ENCODE data around the gene MARK3.

Gene MARK3

GRCh38 chr14:103531421-103532215 is 146.4 kb downstream of the MARK3 start:
- ChIA-PET CTCF (interaction anchor here (1.6 kb wide), 1 partner anchor 13 kb away, joined by 6 read pairs; no protein-coding TSS in a partner anchor), POLR2A (interaction anchor here (7.7 kb wide), 1 partner anchor 11 kb away, joined by 83 read pairs; the partner anchor contains the start of gene CKB)

GRCh38 chr14:103532216-103533136 is 147.3 kb downstream of the MARK3 start:
- TF ChIP-seq BHLHE40 (IDR thresholded peaks at IDR 0.05; ENCODE audit: borderline replicate concordance): no peak
- no peak for TF ChIP-seq SUZ12 (IDR thresholded peaks at IDR 0.05)
- TF ChIP-seq ZNF384 (IDR thresholded peaks at IDR 0.05): no peak
- no peak for TF ChIP-seq L3MBTL2 (conservative IDR thresholded peaks at IDR 0.05)
- TF ChIP-seq TARDBP (IDR thresholded peaks at IDR 0.05): no peak
- TF ChIP-seq NFRKB (IDR thresholded peaks at IDR 0.05): no peak
- no peak for TF ChIP-seq HDGF (IDR thresholded peaks at IDR 0.05; ENCODE audit: borderline replicate concordance)
- CTCF ChIA-PET: interaction anchor here (0.6 kb wide), 1 partner anchor 354 kb away, joined by 3 read pairs; no protein-coding TSS in a partner anchor
- DNase-seq (ENCODE audit: extremely low spot score): no peak
- POLR2A ChIA-PET: interaction anchor here (1.0 to 7.7 kb wide), 2 partner anchors 12 to 27 kb away, joined by 3 to 83 read pairs; partner anchors contain the start of gene CKB

More at GRCh38 chr14:103531421-103532215, 146.4 kb downstream of the MARK3 start:
- DNase-seq (ENCODE audit: extremely low spot score): no peak
- no peak for TF ChIP-seq FOXK2 (IDR thresholded peaks at IDR 0.05)
- TF ChIP-seq HDGF (IDR thresholded peaks at IDR 0.05; ENCODE audit: borderline replicate concordance): no peak
- TF ChIP-seq LEF1 (IDR thresholded peaks at IDR 0.05; ENCODE audit: borderline replicate concordance): no peak
- TF ChIP-seq ARNT (IDR thresholded peaks at IDR 0.05): no peak
- no peak for TF ChIP-seq L3MBTL2 (conservative IDR thresholded peaks at IDR 0.05)
- no peak for TF ChIP-seq SUZ12 (IDR thresholded peaks at IDR 0.05)
- TF ChIP-seq CTBP1 (IDR thresholded peaks at IDR 0.05; ENCODE audit: borderline replicate concordance): no peak
- no peak for TF ChIP-seq ELF4 (IDR thresholded peaks at IDR 0.05)
- TF ChIP-seq FOXA1 (IDR thresholded peaks at IDR 0.05): no peak
- TF ChIP-seq FOXM1 (IDR thresholded peaks at IDR 0.05; ENCODE audit: borderline replicate concordance): no peak
- no peak for TF ChIP-seq PKNOX1 (IDR thresholded peaks at IDR 0.05)
- no peak for TF ChIP-seq ZNF384 (IDR thresholded peaks at IDR 0.05)
- no peak for TF ChIP-seq SP1 (IDR thresholded peaks at IDR 0.05)
- TF ChIP-seq TARDBP (IDR thresholded peaks at IDR 0.05): no peak
- TF ChIP-seq NFRKB (IDR thresholded peaks at IDR 0.05): no peak
- TF ChIP-seq BHLHE40 (IDR thresholded peaks at IDR 0.05; ENCODE audit: borderline replicate concordance): no peak

GRCh38 chr14:103533137-103533998 is 148.2 kb downstream of the MARK3 start:
- no peak for DNase-seq (ENCODE audit: extremely low spot score)
- TF ChIP-seq ZNF384 (IDR thresholded peaks at IDR 0.05) (no peak), HDGF (IDR thresholded peaks at IDR 0.05; ENCODE audit: borderline replicate concordance) (no peak), TARDBP (IDR thresholded peaks at IDR 0.05) (no peak), LEF1 (IDR thresholded peaks at IDR 0.05; ENCODE audit: borderline replicate concordance) (no peak), L3MBTL2 (conservative IDR thresholded peaks at IDR 0.05) (no peak), BHLHE40 (IDR thresholded peaks at IDR 0.05; ENCODE audit: borderline replicate concordance) (no peak), FOXM1 (IDR thresholded peaks at IDR 0.05; ENCODE audit: borderline replicate concordance) (no peak), ARNT (IDR thresholded peaks at IDR 0.05) (no peak), CTBP1 (IDR thresholded peaks at IDR 0.05; ENCODE audit: borderline replicate concordance) (no peak), SUZ12 (IDR thresholded peaks at IDR 0.05) (no peak), FOXK2 (IDR thresholded peaks at IDR 0.05) (no peak), PKNOX1 (IDR thresholded peaks at IDR 0.05) (no peak), FOXA1 (IDR thresholded peaks at IDR 0.05) (no peak), NFRKB (IDR thresholded peaks at IDR 0.05) (no peak), ELF4 (IDR thresholded peaks at IDR 0.05) (no peak), SP1 (IDR thresholded peaks at IDR 0.05) (no peak)
- CTCF ChIA-PET: interaction anchor here (0.5 to 1.0 kb wide), 3 partner anchors 86 to 839 kb away, joined by 3 to 4 read pairs (median 3); no protein-coding TSS in a partner anchor
- POLR2A ChIA-PET: interaction anchor here (1.0 to 7.7 kb wide), 2 partner anchors 13 to 26 kb away, joined by 3 to 83 read pairs; partner anchors contain the start of gene CKB

GRCh38 chr14:103533999-103534575 is 148.9 kb downstream of the MARK3 start:
- ChIA-PET POLR2A (interaction anchor here (7.7 kb wide), 1 partner anchor 13 kb away, joined by 83 read pairs; the partner anchor contains the start of gene CKB), CTCF (interaction anchor here (0.5 to 1.2 kb wide), 3 partner anchors 15 to 840 kb away, joined by 3 to 4 read pairs (median 3); no protein-coding TSS in a partner anchor)
- DNase-seq (ENCODE audit: extremely low spot score): no peak
- TF ChIP-seq TARDBP (IDR thresholded peaks at IDR 0.05): no peak
- TF ChIP-seq PKNOX1 (IDR thresholded peaks at IDR 0.05): no peak
- no peak for TF ChIP-seq NFRKB (IDR thresholded peaks at IDR 0.05)
- TF ChIP-seq LEF1 (IDR thresholded peaks at IDR 0.05; ENCODE audit: borderline replicate concordance): no peak
- TF ChIP-seq ZNF384 (IDR thresholded peaks at IDR 0.05): no peak
- TF ChIP-seq HDGF (IDR thresholded peaks at IDR 0.05; ENCODE audit: borderline replicate concordance): no peak
- TF ChIP-seq SP1 (IDR thresholded peaks at IDR 0.05): no peak
- no peak for TF ChIP-seq SUZ12 (IDR thresholded peaks at IDR 0.05)
- TF ChIP-seq BHLHE40 (IDR thresholded peaks at IDR 0.05; ENCODE audit: borderline replicate concordance): no peak
- no peak for TF ChIP-seq ELF4 (IDR thresholded peaks at IDR 0.05)
- no peak for TF ChIP-seq L3MBTL2 (conservative IDR thresholded peaks at IDR 0.05)
- no peak for TF ChIP-seq CTBP1 (IDR thresholded peaks at IDR 0.05; ENCODE audit: borderline replicate concordance)
- TF ChIP-seq ARNT (IDR thresholded peaks at IDR 0.05): no peak
- TF ChIP-seq FOXA1 (IDR thresholded peaks at IDR 0.05): no peak
- no peak for TF ChIP-seq FOXK2 (IDR thresholded peaks at IDR 0.05)
- TF ChIP-seq FOXM1 (IDR thresholded peaks at IDR 0.05; ENCODE audit: borderline replicate concordance): no peak

Data from HEK293T (cell line).